Muscle of back (tissue), 11 donors: ENCODE results near the gene KIRREL3. TPM values are rescaled to one million over a fixed set of nuclear protein-coding genes. Genes with fewer than 3 reads are reported as not detected.

Experiments
- DNase-seq, 3 donors: peaks; one replicate each; pipeline versions ENCODE4 v3.0.0 to v3.0.0-alpha.2; 2013
- polyA plus RNA-seq, 10 donors: library from polyadenylated mRNA; unstranded; fragments of 120-200 nt; gene quantifications; one replicate each; pipeline ENCODE4 v1.2.1, GENCODE V29; 2013; ENCODE audit not compliant: insufficient read length in 10 of 10

The KIRREL3 gene
- polyA plus RNA-seq, 10 donors: 0.44 to 2.8 (median 1.2) TPM

DNA sequence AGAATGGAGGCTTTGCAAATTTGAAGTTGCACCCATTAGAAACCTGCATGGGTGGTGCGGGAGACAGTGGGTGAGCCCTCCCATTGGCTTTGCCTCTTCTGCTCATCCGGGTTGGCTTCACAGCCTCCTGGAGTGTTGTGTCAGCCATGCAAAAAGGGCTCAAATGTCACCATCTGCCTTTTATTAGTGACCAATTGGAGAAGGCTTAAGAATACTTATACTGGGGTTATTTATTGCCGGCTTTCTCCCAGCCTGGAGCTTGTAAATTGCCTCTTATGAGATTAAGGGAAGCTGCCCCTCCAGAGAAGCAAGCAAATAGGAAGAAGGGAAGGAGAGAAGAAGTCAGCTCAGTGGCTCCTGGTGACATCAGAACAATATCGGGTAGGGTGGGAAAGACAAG, 462.5 kb downstream of the KIRREL3 start:
- no peak for DNase-seq

- DNase-seq: no peak
Observed at GRCh38 chr11:126537492-126537891, 463.1 kb downstream of the KIRREL3 start.

GRCh38 chr11:126534141-126534805, 466.3 kb downstream of the KIRREL3 start:
- DNase-seq: no peak

DNA sequence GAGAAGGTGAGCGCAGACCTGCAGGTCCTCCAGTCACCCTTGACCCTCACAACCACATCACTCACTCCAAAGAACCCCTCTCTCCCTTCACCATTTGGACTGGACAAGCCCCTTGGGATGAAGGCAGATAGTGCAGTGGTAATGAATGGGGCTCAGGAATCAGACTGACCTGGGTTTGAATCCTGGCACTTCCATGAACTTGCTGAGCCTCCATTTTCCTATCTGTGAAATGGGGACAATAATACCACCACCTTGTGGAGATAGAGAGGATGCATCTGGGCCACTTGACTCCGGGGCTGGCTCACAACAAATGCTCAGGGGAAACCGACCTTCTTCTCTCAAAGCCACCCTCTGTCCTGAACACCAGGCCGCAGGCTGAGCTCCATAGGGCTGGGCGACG, 467.0 kb downstream of the KIRREL3 start:
- DNase-seq: no peak

GRCh38 chr11:126530416-126530815, 470.2 kb downstream of the KIRREL3 start:
- no peak for DNase-seq

DNA sequence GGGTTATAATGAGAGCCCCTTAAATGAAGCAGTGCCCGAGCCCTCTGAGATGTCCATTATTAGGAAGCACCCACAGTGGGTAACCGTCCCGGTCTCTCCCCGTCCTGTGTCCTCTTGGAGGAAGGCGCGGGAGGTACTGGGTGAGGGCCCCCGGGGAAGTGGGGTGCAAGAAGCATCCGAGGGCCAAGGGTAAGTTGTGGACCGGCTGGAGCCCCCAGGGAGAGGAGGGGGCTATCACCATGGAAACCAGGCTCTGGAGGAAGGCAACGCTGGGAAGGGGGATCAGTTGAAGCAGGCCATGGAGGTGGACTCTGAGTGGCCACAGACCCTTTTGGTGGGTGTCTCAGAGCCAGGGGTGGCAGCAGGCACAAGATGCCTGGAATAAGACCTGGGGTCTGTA, 471.5 kb downstream of the KIRREL3 start:
- DNase-seq: no peak

DNA sequence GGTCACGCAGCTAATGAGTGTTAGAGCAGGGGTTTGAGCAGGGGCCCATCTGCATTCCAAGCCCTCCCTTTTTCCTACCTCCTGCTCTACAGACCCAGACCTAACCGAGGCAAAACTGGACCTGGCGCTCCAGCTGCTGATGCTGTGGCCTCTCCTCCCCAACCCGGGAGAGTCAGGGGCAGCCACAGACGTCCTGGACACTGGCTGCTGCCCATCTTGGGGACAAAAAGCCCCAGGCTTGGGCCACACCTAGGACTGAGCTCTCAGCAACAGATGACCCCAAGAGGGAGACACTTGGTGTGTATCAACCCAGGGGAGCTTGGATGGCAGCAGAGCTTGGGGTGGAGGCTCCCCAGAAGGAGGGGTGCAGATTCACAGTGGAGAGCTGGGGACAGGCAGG, 472.5 kb downstream of the KIRREL3 start:
- DNase-seq: no peak

- no peak for DNase-seq
Observed at GRCh38 chr11:126527651-126528050, 472.9 kb downstream of the KIRREL3 start.

- DNase-seq: no peak
Observed at GRCh38 chr11:126526471-126526870, 474.1 kb downstream of the KIRREL3 start.

DNA sequence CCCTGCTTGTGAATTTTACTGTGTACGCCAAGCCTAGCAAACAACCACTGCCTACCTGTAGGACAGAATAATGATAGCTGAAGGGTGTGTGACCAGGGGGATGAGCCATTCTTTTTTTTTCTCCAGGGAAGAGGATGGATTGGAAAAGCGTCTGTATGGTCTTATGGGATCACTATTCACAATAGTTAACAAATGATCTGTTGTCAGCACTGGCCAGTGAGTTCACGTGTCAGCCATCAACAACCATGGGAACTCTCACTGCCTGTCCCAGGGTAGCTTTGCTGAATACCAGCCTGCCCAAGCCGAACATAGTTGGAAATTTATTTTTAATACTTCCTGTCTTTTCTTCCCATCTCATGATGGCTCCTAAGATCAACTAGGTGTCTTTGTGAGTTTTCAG, 474.9 kb downstream of the KIRREL3 start:
- DNase-seq: no peak

- peak in 2 of 3 donors; percentile 39 to 84 for DNase-seq
Observed at GRCh38 chr11:126525216-126525615, 475.4 kb downstream of the KIRREL3 start.

DNA sequence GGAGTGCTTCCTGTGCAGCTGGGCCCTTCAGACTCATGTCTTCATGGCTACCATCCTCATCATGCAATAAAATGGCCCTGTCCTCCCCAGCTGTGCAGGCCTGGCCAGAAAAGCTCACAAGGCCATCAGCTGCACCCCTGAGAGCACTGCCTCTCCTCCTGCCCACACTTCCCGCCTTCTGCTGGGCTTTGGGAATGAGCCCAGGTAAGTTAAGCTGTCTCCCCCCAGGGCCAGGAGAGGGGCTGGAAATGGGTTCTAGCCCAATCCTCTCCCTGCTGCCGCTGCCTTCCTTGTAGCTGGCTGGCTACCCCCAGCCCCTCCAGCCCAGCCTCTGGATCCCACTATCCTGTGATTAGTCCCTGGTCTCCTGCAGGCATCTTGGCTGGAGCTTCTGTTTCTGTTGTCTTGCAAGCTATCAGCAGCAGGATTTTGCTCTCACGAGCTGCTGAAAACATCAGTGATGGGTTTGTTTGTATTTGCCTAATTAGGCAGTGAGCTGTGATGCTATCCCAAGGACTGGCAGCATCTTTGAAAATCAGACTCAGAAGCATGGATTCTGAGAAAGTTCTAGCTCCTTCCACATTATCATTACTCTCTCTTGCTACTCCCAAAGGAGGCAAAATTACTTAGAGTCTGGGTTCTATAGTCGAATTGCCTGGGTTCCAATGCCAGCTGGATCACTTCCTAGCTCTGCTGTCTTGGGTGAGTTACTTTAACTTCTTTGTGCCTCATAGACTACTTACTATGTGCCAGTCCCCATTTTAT, 476.9 kb downstream of the KIRREL3 start:
- no peak for DNase-seq

- no peak for DNase-seq
Observed at GRCh38 chr11:126522606-126523005, 478.0 kb downstream of the KIRREL3 start.

DNA sequence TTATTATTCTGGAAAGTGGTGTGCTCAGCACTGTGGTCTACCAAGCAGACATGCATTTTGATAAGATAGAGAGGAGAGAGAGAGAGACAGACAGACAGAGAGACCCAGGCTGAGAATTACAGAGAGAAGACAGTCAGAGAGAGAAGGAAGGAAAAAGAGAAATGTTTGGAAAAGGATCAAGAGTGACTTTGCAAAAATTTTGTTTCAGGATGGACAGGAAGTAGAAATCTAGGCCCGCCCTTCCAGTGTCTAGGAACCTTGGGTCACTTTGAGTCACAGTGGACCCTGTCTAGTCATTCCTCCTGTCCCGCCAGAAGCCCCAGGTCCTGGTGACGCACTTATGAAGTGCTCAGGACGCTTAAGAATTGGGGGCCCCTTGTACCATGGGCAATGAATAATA, 478.4 kb downstream of the KIRREL3 start:
- no peak for DNase-seq

DNA sequence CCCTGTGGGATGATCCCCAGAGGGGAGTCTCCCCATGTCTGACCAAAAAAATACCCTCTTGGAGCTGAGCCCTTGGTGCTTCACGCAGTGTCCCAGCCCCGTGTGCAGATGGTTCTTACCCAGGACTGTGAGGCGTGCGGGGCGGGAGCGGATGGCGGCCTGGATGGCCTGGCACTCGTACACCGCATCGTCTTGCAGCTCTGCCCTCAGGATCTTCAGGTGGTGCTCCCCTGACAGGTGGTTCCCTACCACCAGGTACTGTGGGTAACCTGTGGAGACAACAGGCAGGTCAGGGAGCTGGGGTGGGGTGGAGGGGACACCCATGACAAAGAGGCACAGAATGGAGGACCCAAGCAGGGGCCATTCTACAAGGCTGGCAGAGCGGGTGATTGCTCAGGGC, 479.4 kb downstream of the KIRREL3 start:
- DNase-seq: no peak

GRCh38 chr11:126519764-126520734, 480.5 kb downstream of the KIRREL3 start:
- peak; percentile 57 to 93 (median 73) for DNase-seq

DNA sequence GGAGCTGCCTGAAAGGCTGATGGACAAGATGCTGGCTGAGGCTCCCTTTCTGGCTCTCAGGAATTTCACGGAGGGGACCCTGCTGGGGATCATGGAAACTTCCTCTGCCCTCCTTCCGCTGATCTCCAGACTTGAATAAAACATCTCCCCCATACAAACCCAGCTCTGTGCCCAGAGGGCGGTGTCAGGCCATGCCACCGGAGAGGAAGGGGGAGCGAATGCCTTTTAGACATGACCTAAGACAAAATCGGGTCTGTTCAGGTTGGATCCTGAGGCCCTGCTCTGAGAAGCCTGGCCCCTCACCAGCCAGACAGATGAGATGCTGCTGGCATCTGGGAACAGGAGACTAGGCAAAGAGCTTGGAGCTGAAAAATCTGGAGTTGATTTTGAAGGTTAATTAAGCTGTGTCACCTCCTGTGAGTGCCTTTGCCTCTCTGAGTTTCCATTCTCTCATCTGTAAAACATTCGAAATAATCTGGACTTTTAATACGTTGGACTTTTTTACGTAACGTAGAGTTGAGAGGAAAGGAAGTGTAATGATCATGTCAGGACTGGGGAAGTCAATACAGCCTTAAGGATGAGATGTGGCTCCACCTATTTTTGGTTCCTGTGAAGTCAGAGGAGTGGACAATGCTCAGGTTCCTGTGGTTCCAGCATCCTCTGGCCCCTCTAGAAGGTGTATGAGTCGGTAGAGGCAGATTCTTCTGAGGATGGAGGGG, 481.4 kb downstream of the KIRREL3 start:
- DNase-seq: peak in 2 of 3 donors; percentile 41 to 44

DNA sequence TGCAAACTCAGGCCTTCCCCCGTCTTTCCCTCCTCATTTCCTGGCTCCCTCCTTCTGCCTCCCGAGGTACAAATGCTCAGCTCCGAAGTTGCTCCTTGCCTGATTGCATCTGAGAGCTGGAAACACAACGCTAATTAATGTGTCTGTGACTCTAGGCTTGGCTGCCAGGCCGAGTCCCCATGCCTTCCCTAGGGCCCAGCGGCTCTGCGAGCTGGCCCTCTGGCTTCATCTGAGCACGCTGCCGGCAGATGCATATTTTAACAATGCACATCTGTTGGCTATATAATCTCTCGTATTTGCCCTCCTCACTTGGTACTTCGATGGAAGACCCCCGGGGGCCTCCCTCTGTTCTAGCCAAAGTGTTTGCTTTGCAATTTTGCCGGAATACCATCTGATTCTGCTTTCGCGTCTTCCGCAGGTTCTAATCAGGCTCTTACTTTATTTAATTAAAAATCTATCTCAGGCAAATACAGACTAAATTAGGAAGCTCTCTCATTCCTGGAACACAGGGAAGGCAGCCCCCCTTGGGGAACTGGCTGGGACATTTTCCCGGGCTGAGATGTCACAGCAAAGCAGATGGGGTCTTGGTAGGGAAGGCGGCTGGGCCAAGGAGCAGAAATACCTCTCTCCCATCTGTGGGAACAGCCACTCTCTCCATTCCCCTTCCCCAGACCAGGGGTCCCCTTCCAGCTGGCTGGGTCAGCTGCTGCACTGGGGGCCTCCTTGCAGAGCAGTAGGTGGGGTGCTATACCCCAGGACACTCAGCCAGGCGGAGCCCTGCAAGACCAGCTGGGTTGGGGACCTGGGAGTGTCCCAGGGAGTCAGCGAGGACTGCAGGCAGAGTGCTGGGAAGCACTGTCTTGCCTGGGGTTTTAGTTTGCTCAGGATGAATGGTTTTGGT, 482.2 kb downstream of the KIRREL3 start:
- DNase-seq: peak; percentile 40 to 87 (median 73)

- no peak for DNase-seq
Observed at GRCh38 chr11:126515501-126515900, 485.1 kb downstream of the KIRREL3 start.

DNA sequence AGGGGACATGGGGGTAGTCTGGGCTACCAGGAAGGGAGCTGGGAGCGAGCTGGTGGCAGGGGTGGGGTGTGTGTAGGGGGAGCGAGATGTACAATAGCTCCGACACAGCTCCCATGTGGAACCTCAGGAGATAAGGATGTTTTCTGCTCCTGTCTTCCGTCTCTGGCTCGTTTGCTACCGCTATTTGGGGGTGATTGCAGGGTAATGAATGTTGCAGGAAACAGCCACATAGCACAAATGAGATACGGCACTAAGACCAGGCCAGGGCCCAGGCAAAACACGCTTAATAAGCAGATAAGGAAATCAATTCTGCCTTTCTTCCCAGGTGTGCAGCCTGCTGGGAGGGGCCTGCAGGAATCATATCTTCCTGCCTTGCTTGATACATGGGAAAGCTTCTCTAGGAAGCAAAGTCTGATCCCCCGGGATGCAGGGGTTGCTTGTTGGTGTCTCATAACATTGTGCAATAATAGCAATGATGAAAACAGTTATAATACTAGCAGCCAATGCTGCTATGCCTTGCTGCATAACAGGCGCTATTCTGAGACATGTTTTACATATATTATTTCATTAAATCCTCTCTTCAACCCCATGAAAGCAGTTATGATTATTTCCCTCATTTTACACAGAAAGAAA, 486.4 kb downstream of the KIRREL3 start:
- DNase-seq: peak in 1 of 3 donors; percentile 51
